Fibroblast of skin of left biceps (primary cell): ENCODE measurements around the gene CHD6.
"Not testable (repeated sequence)": the region's sequence is repeated elsewhere in the genome, so short reads cannot be mapped to it uniquely, and the experiment has no call there.

Source experiments
- DNase-seq, 2 experiments: peaks; one replicate each; pipeline ENCODE4 v3.0.0-alpha.2; 2013; ENCODE audit warnings: low read depth in 2 of 2

Gene CHD6

DNA sequence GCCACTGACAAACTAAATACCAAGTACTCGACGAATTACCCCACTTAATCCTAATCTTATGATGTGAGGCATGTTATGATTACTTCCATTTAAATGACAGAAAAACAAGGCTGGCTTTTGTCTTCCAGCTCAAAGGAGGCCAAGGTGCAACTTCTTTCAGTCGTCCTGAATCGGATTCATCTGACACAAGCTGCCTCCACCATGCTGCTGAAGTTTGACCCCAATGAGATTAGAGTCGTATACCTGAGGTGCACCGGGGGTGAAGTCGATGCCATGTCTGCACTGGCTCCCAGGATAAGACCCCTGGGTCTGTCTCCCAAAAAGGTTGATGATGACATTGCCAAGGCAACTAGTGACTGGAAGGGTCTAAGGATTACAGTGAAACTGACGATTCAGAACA lies 71.0 kb downstream of the CHD6 start:
- DNase-seq, result no peak

DNA sequence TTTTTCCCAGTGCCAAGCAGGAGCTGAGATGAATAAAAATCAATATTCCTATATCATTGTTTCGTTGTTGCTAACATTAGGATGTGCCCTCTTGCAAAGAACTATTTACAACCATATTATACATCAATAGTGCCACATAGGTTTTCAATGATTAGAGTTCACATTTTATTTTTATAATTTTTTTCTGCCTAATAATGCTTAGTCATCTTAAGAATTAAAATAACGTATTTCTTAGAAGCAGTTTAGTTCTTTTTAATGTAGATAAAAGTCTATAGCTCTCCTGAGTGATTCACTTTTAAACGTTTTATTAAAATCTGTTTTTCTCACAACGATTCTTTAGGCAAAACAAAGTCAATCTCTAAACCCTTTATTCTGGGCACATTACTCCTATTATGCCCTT lies 71.6 kb downstream of the CHD6 start:
- DNase-seq, result no peak

DNA sequence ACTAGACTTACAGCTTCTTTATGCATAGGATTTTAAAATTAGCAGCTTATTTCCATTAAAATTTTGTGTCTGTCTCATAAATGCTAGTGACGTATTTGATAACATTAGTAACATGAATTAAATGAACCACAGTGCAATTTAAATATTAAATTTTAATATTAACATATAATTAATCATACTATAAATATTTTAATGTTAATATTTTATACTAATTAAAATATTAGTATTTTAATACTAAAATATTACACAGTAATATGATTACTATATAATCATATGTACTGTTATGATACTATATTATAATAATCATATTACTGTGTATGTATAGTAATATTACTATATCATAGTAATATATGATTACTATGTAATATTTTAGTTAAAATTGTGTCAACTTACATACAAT lies 73.7 kb downstream of the CHD6 start:
- DNase-seq, result no peak

DNA sequence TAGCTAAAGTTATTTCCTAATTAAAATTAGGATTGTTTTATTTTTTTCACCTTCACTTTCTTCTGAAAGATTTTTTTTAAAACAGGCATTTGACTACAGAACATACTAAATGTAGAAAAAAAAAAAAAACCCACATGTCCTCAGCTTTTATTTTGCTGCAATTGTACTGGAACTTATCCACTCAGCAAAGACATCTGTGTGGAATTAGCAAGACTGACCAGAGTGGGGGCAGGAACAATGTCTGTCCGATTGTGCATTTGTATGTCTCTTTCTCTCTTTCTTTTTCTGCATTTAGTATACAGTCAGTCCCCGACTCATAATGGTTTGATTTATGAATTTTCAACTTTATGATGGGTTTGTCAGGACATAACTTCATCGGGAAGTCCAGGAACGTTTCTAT lies 77.3 kb downstream of the CHD6 start:
- DNase-seq, result no peak

DNA sequence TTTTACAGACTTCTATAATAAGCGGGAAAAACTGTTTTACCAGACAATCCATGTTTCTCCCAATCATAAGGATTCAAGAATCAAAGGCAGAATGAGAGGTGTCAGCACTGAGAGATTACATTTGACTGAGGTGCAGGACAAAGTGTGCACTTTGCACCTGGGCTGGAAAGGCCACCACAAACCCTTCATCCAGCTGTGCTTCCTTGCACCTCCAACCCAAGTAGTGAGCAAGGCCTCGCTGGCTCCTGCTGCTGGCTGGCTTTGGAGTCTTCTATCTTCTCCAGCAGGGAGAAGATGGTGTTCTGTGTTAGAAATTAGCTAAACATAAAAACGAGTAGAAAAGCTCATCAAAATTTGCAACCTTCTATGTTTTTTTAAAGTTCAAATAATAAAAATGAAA lies 77.7 kb downstream of the CHD6 start:
- no peak for DNase-seq

GRCh38 chr20:41538810-41539596 lies 79.2 kb downstream of the CHD6 start:
- DNase-seq, result no peak

GRCh38 chr20:41537865-41538264 lies 80.3 kb downstream of the CHD6 start:
- DNase-seq, result no peak

DNA sequence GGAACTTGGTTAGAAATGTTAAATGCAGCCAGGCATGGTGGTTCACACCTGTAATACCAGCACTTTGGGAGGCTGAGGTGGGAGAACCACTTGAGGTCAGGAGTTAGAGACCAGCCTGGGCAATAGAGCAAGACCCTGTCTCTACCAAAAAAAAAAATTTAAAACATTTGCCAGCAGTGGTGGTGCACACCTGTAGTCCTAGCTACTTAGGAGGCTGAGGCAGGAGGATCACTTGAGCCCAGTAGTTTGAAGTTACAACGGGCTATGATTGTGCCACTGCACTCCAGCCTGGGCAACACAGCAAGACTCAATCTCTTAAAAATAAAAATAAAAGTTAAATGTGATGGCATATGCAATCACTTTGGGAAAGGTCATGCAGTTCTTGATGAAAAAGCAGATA lies 82.6 kb downstream of the CHD6 start:
- DNase-seq, result not testable (repeated sequence)

DNA sequence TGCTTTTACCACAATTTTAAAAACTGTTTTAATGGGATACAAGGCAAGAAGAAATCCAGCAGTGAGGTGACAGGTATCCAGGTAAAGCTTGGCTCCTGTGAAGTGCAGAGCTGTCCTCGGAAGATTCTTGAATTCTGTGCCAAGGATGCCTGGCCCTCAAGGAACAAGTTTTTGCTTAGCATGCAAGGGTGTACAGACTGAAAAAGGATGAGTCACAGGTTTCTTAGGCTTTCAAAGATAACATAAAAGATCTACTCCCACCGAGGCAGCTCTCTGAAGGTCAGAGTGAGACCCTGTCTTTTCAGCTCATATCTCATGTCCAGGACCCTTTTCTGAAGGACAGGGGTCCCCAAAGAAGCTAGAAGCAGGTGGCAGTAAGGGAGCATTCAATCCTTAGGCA lies 83.3 kb downstream of the CHD6 start:
- no peak for DNase-seq

- DNase-seq, result no peak
These were observed 84.0 kb downstream of the CHD6 start for GRCh38 chr20:41534170-41534569.

- DNase-seq, result no peak
These were observed 84.5 kb downstream of the CHD6 start for GRCh38 chr20:41533537-41534136.

- no peak for DNase-seq
These were observed 85.2 kb downstream of the CHD6 start for GRCh38 chr20:41532935-41533334.

- no peak for DNase-seq
These were observed 86.5 kb downstream of the CHD6 start for GRCh38 chr20:41531518-41532275.

DNA sequence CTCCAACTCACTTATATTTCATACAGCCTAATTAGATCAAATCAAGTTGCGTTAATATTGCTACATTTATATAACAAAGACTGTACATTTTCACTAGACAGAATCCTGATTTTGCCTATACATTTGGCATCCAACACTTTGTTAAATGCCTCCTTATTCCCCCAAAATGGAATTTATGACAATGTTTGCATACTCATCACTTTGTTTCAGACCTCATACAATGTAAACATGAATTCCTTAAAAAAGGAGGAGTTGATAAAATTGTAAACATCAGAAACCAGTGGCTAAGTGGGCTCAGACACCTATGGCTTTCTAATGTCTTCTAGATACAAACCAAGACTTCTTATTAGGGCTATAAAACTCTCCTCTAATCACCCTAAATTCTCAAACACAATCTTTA lies 87.3 kb downstream of the CHD6 start:
- DNase-seq, result no peak

DNA sequence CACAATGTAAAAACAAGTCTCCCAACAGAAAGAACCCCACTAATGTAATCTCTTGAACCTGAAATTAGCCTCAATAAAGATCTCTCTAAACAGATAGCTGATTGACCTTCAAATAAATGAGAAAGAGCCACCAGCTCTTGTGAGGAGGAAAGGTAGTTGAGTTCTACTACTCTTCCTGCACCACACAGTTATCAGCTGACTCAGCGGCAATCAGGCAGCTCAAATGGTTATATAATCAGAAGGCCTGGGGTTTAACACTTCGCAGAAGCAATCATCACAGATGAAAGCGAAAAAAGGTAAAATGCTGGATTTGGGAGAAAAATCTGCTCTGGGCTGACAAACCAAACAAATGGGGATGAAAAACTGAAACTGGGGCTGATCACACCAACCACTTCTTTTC lies 91.8 kb downstream of the CHD6 start:
- DNase-seq, result no peak

- no peak for DNase-seq
These were observed 93.1 kb downstream of the CHD6 start for GRCh38 chr20:41524980-41525613.

DNA sequence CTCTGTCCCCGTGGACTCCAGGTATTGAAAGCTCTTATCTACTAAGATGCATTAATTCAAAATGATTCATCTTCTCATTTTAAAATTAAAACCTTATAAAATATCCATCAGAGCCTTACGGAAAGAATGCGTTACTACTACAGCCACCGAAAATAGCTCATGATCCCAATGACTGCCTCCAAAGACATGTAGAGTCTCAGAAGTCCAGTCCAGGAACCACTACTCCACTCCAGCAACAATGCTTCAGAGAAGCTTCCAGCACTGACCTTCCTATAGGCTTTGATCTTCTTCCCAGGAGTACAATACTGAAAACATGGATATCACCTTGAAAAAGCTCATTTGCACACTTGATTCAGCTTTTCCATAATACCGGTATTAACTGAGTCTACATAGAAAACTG lies 94.3 kb downstream of the CHD6 start:
- DNase-seq, result no peak

DNA sequence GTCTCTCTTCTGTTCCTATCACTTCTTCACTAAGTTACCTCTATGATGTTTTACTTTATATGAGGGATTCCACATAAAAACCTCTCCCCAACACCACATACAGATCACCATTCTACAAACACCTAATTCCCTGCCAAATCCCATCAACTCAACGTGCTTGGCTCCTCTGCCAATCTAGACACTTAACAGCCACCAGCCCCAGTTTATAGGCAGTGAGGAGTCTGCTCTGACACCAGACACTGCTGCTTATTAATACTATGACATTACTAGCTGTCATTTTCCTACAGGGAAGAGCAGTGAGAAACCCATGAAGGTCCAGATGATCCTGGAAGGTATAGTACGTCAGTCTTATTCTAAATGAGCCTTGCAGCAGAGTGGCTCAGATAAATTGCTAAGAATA lies 104.3 kb downstream of the CHD6 start:
- DNase-seq, result no peak

DNA sequence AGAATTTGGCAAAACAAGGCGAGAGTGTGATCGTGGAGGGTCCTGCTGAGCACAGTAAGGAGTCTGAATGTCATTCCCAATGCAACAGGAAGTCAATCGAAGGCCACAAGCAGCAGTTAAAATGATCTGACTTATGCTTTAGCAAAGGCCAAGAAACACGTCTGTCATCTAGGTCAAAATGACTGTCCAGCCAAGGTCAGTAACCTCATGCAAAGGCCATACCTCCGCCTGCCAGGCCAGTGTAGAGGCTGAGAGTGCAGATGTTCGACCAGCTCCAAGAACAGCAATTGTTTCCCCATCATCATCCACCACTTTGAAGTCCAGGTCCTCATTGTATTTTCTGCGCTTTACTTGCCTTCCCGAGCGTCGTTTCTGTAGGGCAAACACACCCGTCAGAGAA lies 105.6 kb downstream of the CHD6 start:
- DNase-seq, result no peak

DNA sequence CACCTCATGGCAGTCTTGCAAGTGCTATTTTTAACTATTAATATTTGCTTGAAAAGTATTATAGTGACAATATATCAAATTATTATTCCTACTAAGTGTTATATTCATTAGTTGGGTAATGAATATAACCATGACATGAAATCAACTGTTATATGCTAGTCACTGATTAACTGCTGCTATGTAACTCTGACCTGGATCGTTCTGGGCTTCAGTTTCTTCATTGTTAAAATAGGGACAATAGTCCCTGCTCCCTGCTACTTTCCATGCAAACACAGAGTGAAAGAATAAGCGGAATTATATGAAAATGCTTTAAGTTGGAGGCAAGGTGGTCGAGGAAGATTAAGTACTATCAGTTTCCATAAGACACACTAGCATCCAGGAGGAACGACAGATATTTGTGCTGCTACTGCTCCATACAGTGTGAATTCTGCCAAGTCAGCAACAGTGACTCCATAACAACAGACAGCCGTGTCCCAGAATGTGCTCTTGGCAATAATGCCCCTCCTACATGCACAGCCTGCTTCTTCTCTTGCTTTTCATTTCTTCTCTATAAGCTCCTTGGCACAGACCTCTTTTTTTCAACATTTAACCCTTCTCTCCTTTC lies 107.2 kb downstream of the CHD6 start:
- no peak for DNase-seq

DNA sequence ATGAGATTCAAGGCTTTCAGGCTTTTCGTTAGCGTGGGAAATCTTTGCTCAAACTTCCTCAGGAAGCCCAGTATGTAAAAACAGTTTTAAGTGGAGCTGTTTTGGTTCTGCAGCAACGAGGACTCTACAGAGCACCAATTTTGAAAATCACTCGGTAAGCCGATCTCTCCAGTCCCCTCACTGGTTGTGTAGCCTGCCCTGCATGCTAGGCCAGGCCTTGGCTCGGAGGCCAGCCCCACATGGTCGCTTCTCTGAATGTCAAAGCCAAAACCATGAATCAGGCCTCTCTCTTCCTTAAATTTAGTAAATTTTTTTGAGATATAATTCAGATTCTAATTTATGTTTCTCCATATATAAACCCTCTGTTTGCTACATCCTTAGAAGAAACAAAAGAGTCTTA lies 108.0 kb downstream of the CHD6 start:
- DNase-seq, result no peak
